Measurements from ENCODE around the gene GRIFIN. TPM values are rescaled to one million over a fixed set of nuclear protein-coding genes. Genes with fewer than 3 reads are reported as not detected.

GRIFIN gene
- polyA plus RNA-seq, 1 of the 3 experiments (the other 2 are of a cell fraction): not detected

DNA sequence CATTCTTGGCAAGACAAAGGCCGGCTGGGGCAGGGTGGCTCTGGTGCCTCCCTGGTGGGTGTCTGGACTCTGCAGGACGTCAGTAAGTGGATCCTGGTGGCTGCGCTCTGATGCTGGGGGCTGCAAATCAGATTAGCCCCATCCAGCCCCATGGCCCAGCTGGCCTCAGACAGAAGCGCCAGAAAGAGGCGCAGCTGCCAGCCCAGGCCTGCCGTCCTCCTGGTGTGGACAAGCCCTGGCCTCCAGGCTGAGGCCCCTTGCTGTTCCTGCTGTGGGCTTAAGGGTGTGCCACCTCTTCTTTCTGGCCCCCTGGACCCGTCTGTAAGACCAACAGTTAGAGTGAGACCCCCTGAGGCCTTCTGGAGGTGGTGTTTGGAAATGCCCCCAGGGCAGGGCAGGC is 37.5 kb upstream of the GRIFIN start:
- H3K27me3 ChIP-seq (ENCODE audit: insufficient read depth): no peaks in the 10 kb centered on the region
- H2AFZ ChIP-seq (ENCODE audit: low read depth): no peak overlapping the region
- H3K4me1 ChIP-seq (ENCODE audit: control insufficient read depth in 1 of 2, insufficient read depth in 2 of 2, low read depth in 1 of 2, low read length in 1 of 2): peaks cover 27 to 88% of the 10 kb centered on the region in 2 experiments; a peak in 3 of 4 replicates
- ChIA-PET POLR2A (interaction anchor here (0.6 kb wide), 1 partner anchor 514 kb away, joined by 7 read pairs; no protein-coding TSS in a partner anchor), CTCF (interaction anchor here (0.6 to 1.5 kb wide), 2 partner anchors 16 to 102 kb away, joined by 3 read pairs; no protein-coding TSS in a partner anchor)
- H3K4me3 ChIP-seq (ENCODE audit: low read depth in 2 of 2, low read length in 1 of 2): no peak overlapping the region
- no peak overlapping the region for H3K4me2 ChIP-seq
- peak overlapping the region in 1 of 2 experiments; percentile 98; a peak in 2 of 4 replicates for H3K27ac ChIP-seq (ENCODE audit: low read depth in 2 of 2, low read length in 1 of 2)
- no peak overlapping the region for H3K9ac ChIP-seq
- H4K20me1 ChIP-seq (ENCODE audit: insufficient read depth): no peaks in the 10 kb centered on the region
- no peaks in the 10 kb centered on the region for H3K9me2 ChIP-seq
- peak; percentile 99 for DNase-seq
- peaks cover 6% of the 10 kb centered on the region for H3F3A ChIP-seq (replicated peaks; ENCODE audit: insufficient read depth)
- WGBS (ENCODE audit: low lambda C conversion rate): 75% methylated on average over 6 of the region's 7 CpGs
- no peaks in the 10 kb centered on the region for H3K36me3 ChIP-seq (replicated peaks in 1 of 2; ENCODE audit: control insufficient read depth in 1 of 2, insufficient read depth in 2 of 2, low read length in 1 of 2)
- H3K9me3 ChIP-seq: no peaks in the 10 kb centered on the region
- H3K79me2 ChIP-seq (ENCODE audit: insufficient read depth): no peaks in the 10 kb centered on the region
- TF ChIP-seq JUND (IDR thresholded peaks at IDR 0.05): no peak
- TF ChIP-seq MEF2A (IDR thresholded peaks at IDR 0.05; ENCODE audit: borderline replicate concordance, low read depth): no peak
- no peak for TF ChIP-seq YY1 (IDR thresholded peaks at IDR 0.05; ENCODE audit: low read depth)
- TF ChIP-seq FOXJ3 (CRISPR knock-in tag; IDR thresholded peaks at IDR 0.05): peak; percentile 98
- TF ChIP-seq CHD2 (IDR thresholded peaks at IDR 0.05; ENCODE audit: low read length, partially characterized antibody): peak; percentile 94
- TF ChIP-seq GATA2 (CRISPR knock-in tag; IDR thresholded peaks at IDR 0.05): peak; percentile 85
- peak; percentile 91 for TF ChIP-seq MXI1 (IDR thresholded peaks at IDR 0.05; ENCODE audit: low read depth, low read length)
- TF ChIP-seq NFIC (IDR thresholded peaks at IDR 0.05; ENCODE audit: borderline replicate concordance): no peak
- peak in 1 of 2 experiments; percentile 96; a peak in 2 of 4 replicates for TF ChIP-seq EP300 (IDR thresholded peaks at IDR 0.05; ENCODE audit: borderline replicate concordance in 1 of 2, low read depth in 1 of 2, low read length in 1 of 2)
- TF ChIP-seq, protein P1, sequence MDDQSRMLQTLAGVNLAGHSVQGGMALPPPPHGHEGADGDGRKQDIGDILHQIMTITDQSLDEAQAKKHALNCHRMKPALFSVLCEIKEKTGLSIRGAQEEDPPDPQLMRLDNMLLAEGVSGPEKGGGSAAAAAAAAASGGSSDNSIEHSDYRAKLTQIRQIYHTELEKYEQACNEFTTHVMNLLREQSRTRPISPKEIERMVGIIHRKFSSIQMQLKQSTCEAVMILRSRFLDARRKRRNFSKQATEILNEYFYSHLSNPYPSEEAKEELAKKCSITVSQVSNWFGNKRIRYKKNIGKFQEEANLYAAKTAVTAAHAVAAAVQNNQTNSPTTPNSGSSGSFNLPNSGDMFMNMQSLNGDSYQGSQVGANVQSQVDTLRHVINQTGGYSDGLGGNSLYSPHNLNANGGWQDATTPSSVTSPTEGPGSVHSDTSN (IDR thresholded peaks at IDR 0.05): no peak
- TF ChIP-seq, protein P2, sequence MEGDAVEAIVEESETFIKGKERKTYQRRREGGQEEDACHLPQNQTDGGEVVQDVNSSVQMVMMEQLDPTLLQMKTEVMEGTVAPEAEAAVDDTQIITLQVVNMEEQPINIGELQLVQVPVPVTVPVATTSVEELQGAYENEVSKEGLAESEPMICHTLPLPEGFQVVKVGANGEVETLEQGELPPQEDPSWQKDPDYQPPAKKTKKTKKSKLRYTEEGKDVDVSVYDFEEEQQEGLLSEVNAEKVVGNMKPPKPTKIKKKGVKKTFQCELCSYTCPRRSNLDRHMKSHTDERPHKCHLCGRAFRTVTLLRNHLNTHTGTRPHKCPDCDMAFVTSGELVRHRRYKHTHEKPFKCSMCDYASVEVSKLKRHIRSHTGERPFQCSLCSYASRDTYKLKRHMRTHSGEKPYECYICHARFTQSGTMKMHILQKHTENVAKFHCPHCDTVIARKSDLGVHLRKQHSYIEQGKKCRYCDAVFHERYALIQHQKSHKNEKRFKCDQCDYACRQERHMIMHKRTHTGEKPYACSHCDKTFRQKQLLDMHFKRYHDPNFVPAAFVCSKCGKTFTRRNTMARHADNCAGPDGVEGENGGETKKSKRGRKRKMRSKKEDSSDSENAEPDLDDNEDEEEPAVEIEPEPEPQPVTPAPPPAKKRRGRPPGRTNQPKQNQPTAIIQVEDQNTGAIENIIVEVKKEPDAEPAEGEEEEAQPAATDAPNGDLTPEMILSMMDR (IDR thresholded peaks at IDR 0.05): no peak
- TF ChIP-seq SIN3A (IDR thresholded peaks at IDR 0.05; ENCODE audit: borderline replicate concordance, low read depth, low read length): no peak
- TF ChIP-seq, protein P3, sequence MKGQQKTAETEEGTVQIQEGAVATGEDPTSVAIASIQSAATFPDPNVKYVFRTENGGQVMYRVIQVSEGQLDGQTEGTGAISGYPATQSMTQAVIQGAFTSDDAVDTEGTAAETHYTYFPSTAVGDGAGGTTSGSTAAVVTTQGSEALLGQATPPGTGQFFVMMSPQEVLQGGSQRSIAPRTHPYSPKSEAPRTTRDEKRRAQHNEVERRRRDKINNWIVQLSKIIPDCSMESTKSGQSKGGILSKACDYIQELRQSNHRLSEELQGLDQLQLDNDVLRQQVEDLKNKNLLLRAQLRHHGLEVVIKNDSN (IDR thresholded peaks at IDR 0.05; ENCODE audit: borderline replicate concordance, low read depth): no peak
- peak; percentile 42 for TF ChIP-seq RAD21 (IDR thresholded peaks at IDR 0.05; ENCODE audit: low read length)
- TF ChIP-seq, protein P4, sequence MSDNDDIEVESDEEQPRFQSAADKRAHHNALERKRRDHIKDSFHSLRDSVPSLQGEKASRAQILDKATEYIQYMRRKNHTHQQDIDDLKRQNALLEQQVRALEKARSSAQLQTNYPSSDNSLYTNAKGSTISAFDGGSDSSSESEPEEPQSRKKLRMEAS (IDR thresholded peaks at IDR 0.05; ENCODE audit: low read depth): no peak
- no peak for TF ChIP-seq TAF1 (IDR thresholded peaks at IDR 0.05; ENCODE audit: borderline replicate concordance, low read depth, low read length)
- TF ChIP-seq RCOR1 (IDR thresholded peaks at IDR 0.05; ENCODE audit: low read length): peak; percentile 96
- TF ChIP-seq, protein P5, sequence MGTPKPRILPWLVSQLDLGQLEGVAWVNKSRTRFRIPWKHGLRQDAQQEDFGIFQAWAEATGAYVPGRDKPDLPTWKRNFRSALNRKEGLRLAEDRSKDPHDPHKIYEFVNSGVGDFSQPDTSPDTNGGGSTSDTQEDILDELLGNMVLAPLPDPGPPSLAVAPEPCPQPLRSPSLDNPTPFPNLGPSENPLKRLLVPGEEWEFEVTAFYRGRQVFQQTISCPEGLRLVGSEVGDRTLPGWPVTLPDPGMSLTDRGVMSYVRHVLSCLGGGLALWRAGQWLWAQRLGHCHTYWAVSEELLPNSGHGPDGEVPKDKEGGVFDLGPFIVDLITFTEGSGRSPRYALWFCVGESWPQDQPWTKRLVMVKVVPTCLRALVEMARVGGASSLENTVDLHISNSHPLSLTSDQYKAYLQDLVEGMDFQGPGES (IDR thresholded peaks at IDR 0.05; ENCODE audit: low read depth, low read length): peak; percentile 36; the same call in 1 of the 2 replicates
- no peak for TF ChIP-seq FOSL2 (IDR thresholded peaks at IDR 0.05; ENCODE audit: borderline replicate concordance, low read depth)

Measured in SK-N-SH (cell line).